ENCODE results near the gene SPDYE3. TPM values are rescaled to one million over a fixed set of nuclear protein-coding genes. Genes with fewer than 3 reads are reported as not detected.
A peak's percentile ranks its signal among the peaks of the same experiment; 100 is the strongest.

The SPDYE3 gene
- polyA plus RNA-seq, 2 of the 4 experiments (the other 2 are of a cell fraction): 0.04 TPM

DNA sequence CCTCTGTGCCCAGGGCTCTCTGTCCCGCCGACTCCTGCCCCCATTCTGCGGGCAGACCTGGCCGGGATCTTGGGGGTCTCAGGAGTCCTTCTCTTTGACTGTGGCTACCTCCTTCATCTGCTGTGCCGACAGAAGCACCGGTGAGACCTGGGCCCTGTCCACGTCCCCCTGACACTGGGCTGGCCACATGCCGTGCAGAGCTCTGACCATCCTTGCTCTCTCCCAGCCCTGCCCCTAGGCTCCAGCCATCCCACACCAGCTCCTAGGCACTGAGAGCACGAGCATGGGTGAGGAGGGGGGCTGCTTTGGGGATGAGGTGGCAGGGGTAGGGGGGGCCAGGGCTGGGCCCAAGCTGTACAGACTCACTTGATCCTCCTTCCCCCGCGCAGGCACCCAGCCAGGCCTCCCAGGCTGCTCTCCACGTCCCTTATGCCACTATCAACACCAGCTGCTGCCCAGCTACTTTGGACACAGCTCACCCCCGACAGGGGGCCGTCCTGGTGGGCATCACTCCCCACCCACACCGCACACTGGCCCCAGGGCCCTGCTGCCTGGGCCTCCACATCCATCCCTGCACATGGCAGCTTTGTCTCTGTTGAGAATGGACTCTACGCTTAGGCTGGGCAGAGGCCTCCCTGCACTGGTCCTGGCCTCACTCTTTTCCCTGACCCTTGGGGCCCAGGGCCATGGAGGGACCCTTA, 45.6 kb downstream of the SPDYE3 start:
- CTCF ChIA-PET: no interaction called here

DNA sequence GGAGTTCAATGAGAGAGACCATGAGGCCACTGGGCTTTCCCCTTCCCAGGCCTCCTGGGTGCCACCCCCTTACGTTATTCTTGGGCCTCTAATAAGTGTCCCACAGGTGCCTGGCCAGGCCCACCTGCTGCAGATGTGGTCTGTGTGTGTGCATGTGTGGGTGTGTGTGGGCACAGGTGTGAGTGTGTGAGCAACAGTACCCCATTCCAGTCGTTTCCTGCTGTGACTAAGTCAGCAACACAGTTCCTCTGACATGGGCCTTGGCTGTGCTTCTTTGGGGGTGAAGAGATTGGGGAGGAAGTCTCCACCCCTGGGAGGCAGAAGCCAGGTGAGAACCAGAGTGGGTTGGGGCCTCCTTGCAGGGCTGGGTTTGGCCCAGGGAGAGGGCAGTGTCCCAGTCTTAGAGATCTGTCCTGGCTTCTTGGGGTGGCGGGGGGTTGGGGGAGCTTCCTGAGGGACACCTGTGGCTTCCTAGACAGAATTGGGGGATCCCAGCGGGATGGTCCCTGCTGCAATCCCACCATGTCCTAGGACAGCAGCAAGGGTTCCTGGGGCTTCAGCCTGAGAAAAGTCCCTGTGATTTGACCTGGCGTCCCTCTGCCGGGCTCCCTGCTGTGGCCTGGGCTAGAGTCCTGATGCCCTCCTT, 46.3 kb downstream of the SPDYE3 start:
- ATAC-seq (no peak), DNase-seq (ENCODE audit: low read depth in 1 of 2, low spot score in 1 of 2) (no peak), FAIRE-seq (no peak)
- POLR2A ChIA-PET: no interaction called here
- Histone ChIP-seq H3K4me1 (no peaks in the 10 kb centered on the region), H3K27ac (no peak overlapping the region), H3K4me3 (no peak overlapping the region), H3K9me3 (no peaks in the 10 kb centered on the region), H3K4me2 (no peak overlapping the region)
- CTCF ChIA-PET: interaction anchor here (1.0 to 1.1 kb wide), 3 partner anchors 8 to 11 kb away, joined by 3 to 4 read pairs (median 4); no protein-coding TSS in a partner anchor
- WGBS (ENCODE audit: missing lambda C conversion rate): 90% methylated on average over 6 of the region's 6 CpGs
- TF ChIP-seq RCOR1 (IDR thresholded peaks at IDR 0.05; ENCODE audit: low read depth, low read length) (no peak), HOXB5 (CRISPR knock-in tag; IDR thresholded peaks at IDR 0.05) (no peak)

More for the DNA sequence above, 45.6 kb downstream of the SPDYE3 start:
- Histone ChIP-seq H3K4me2 (no peak overlapping the region), H3K4me1 (no peaks in the 10 kb centered on the region), H3K4me3 (no peak overlapping the region), H3K27ac (no peak overlapping the region), H3K9me3 (no peaks in the 10 kb centered on the region)
- TF ChIP-seq ZFP36 (IDR thresholded peaks at IDR 0.05; ENCODE audit: borderline replicate concordance, partially characterized antibody) (no peak), MYC (IDR thresholded peaks at IDR 0.05; ENCODE audit: borderline replicate concordance, low read length) (no peak), PHF8 (IDR thresholded peaks at IDR 0.05; ENCODE audit: borderline replicate concordance, low read depth) (no peak), FOXS1 (CRISPR knock-in tag; IDR thresholded peaks at IDR 0.05) (no peak), ESRRA (IDR thresholded peaks at IDR 0.05; ENCODE audit: borderline replicate concordance, low read length) (no peak), FOSL2 (IDR thresholded peaks at IDR 0.05) (no peak), FOSL2 (CRISPR knock-in tag; IDR thresholded peaks at IDR 0.05) (no peak), HDAC2 (IDR thresholded peaks at IDR 0.05) (no peak)
- no peak for FAIRE-seq
- no peak for DNase-seq (ENCODE audit: low read depth in 1 of 2, low spot score in 1 of 2)
- POLR2A ChIA-PET: no interaction called here
- ATAC-seq: no peak; a peak in 1 of 6 replicates
- WGBS (ENCODE audit: missing lambda C conversion rate): 97% methylated on average over 13 of the region's 16 CpGs

- DNase-seq (ENCODE audit: low read depth in 1 of 2, low spot score in 1 of 2) (no peak), ATAC-seq (peak; percentile 4 to 16; a peak in 2 of 6 replicates), FAIRE-seq (no peak)
- CTCF ChIA-PET: interaction anchor here (0.6 kb wide), 1 partner anchor 59 kb away, joined by 3 read pairs; no protein-coding TSS in a partner anchor
- Histone ChIP-seq H3K27ac (no peak overlapping the region), H3K4me2 (no peak overlapping the region), H3K9me3 (no peaks in the 10 kb centered on the region), H3K4me1 (no peaks in the 10 kb centered on the region), H3K4me3 (no peak overlapping the region)
- TF ChIP-seq RARB (CRISPR knock-in tag; IDR thresholded peaks at IDR 0.05): no peak
- no peak for TF ChIP-seq NPAS2 (CRISPR knock-in tag; IDR thresholded peaks at IDR 0.05; ENCODE audit: borderline replicate concordance)
- POLR2A ChIA-PET: no interaction called here
- WGBS (ENCODE audit: missing lambda C conversion rate): 81% methylated on average over 6 of the region's 8 CpGs
Observed at GRCh38 chr7:100356416-100357068, 49.0 kb downstream of the SPDYE3 start.

GRCh38 chr7:100357131-100357561, 49.6 kb downstream of the SPDYE3 start:
- WGBS (ENCODE audit: missing lambda C conversion rate): 91% methylated on average over 3 of the region's 6 CpGs
- FAIRE-seq (no peak), DNase-seq (ENCODE audit: low read depth in 1 of 2, low spot score in 1 of 2) (no peak), ATAC-seq (peak in 1 of 2 experiments; percentile 4; a peak in 2 of 6 replicates)
- Histone ChIP-seq H3K4me2 (no peak overlapping the region), H3K27ac (no peak overlapping the region), H3K4me1 (no peaks in the 10 kb centered on the region), H3K9me3 (no peaks in the 10 kb centered on the region), H3K4me3 (no peak overlapping the region)
- CTCF ChIA-PET: no interaction called here
- POLR2A ChIA-PET: no interaction called here
- no peak for TF ChIP-seq EP300 (IDR thresholded peaks at IDR 0.05)
- TF ChIP-seq PHF8 (IDR thresholded peaks at IDR 0.05; ENCODE audit: borderline replicate concordance, low read depth): no peak
- no peak for TF ChIP-seq SREBF2 (IDR thresholded peaks at IDR 0.05)
- no peak for TF ChIP-seq ZSCAN20 (CRISPR knock-in tag; IDR thresholded peaks at IDR 0.05)
- no peak for TF ChIP-seq EHF (CRISPR knock-in tag; IDR thresholded peaks at IDR 0.05)
- TF ChIP-seq TFCP2L1 (CRISPR knock-in tag; IDR thresholded peaks at IDR 0.05): no peak
- TF ChIP-seq REST (IDR thresholded peaks at IDR 0.05): no peak
- TF ChIP-seq JUN (IDR thresholded peaks at IDR 0.05): no peak
- TF ChIP-seq ESRRA (IDR thresholded peaks at IDR 0.05; ENCODE audit: borderline replicate concordance, low read length): no peak
- TF ChIP-seq FOSB (CRISPR knock-in tag; IDR thresholded peaks at IDR 0.05): no peak
- TF ChIP-seq MAX (IDR thresholded peaks at IDR 0.05): no peak
- TF ChIP-seq CTCF (IDR thresholded peaks at IDR 0.05): no peak
- no peak for TF ChIP-seq FOXS1 (CRISPR knock-in tag; IDR thresholded peaks at IDR 0.05)
- no peak for TF ChIP-seq ZC3H11A (IDR thresholded peaks at IDR 0.05)
- TF ChIP-seq POLR2A (IDR thresholded peaks at IDR 0.05; ENCODE audit: low read length): no peak
- no peak for TF ChIP-seq NPAS2 (CRISPR knock-in tag; IDR thresholded peaks at IDR 0.05; ENCODE audit: borderline replicate concordance)

Data from A549 (cell line).